ENCODE results near the gene MTNR1B. TPM values are rescaled to one million over a fixed set of nuclear protein-coding genes. Genes with fewer than 3 reads are reported as not detected.

The MTNR1B gene
- total RNA-seq = under 1 TPM; 0.68 to 0.71 TPM
- polyA plus RNA-seq (ENCODE audit: insufficient read depth, low read depth, low replicate concordance) = 0.78 TPM
- long read RNA-seq, donor 1 = 0 reads
- long read RNA-seq, donor 2 = 0 reads

- Histone ChIP-seq H3K36me3 (ENCODE audit: low read depth, missing control alignments) (no peaks in the 10 kb centered on the region), H3K4me3 (no peak within 1 kb of the TSS), H3K27ac (no peak within 1 kb of the TSS), H3K9me3 (no peaks in the 10 kb centered on the region), H3K27me3 (no peaks in the 10 kb centered on the region), H3K4me1 (no peaks in the 10 kb centered on the region)
- 13 to 17% methylated on average over 22 to 37 of the region's 58 CpGs for WGBS, 2 donors
- no peak for DNase-seq
- TF ChIP-seq CTCF (IDR thresholded peaks at IDR 0.05) = no peak
- TF ChIP-seq POLR2A (IDR thresholded peaks at IDR 0.05) = no peak
- intact Hi-C loops (cut with DNase I; ENCODE audit: low total_unique reads) = no loop called here
Observed at GRCh38 chr11:92969634-92970347, at the start of gene MTNR1B. Gene MTNR1B, plus strand, starts transcription at chr11:92969651. Its CDS starts 75 bp downstream, at chr11:92969726.

GRCh38 chr11:92920331-92920730, 49.1 kb upstream of the MTNR1B start:
- 33 to 41% methylated on average over 2 of the region's 2 CpGs for WGBS, 2 donors
- H3K27me3 ChIP-seq = no peaks in the 10 kb centered on the region
- no peaks in the 10 kb centered on the region for H3K4me1 ChIP-seq
- no peak overlapping the region for H3K27ac ChIP-seq
- no peak overlapping the region for H3K4me3 ChIP-seq
- intact Hi-C loops (cut with DNase I; ENCODE audit: low total_unique reads) = no loop called here
- H3K9me3 ChIP-seq = no peaks in the 10 kb centered on the region
- TF ChIP-seq POLR2A (IDR thresholded peaks at IDR 0.05) (no peak), CTCF (IDR thresholded peaks at IDR 0.05) (no peak)
- no peak for DNase-seq
- no peaks in the 10 kb centered on the region for H3K36me3 ChIP-seq (ENCODE audit: low read depth, missing control alignments)

- H3K4me3 ChIP-seq = no peak overlapping the region
- intact Hi-C loops (cut with DNase I; ENCODE audit: low total_unique reads) = no loop called here
- TF ChIP-seq CTCF (IDR thresholded peaks at IDR 0.05) (no peak), POLR2A (IDR thresholded peaks at IDR 0.05) (no peak)
- no peak overlapping the region for H3K27ac ChIP-seq
- no peaks in the 10 kb centered on the region for H3K36me3 ChIP-seq (ENCODE audit: low read depth, missing control alignments)
- no peak for DNase-seq
- no peaks in the 10 kb centered on the region for H3K4me1 ChIP-seq
- WGBS, 2 donors = 52 to 58% methylated on average over 1 of the region's 1 CpG
- H3K9me3 ChIP-seq = no peaks in the 10 kb centered on the region
- no peaks in the 10 kb centered on the region for H3K27me3 ChIP-seq
Observed at GRCh38 chr11:92922731-92923130, 46.7 kb upstream of the MTNR1B start.

GRCh38 chr11:92929246-92929645, 40.2 kb upstream of the MTNR1B start:
- Histone ChIP-seq H3K4me3 (no peak overlapping the region), H3K36me3 (ENCODE audit: low read depth, missing control alignments) (no peaks in the 10 kb centered on the region), H3K9me3 (no peaks in the 10 kb centered on the region), H3K4me1 (no peaks in the 10 kb centered on the region), H3K27me3 (no peaks in the 10 kb centered on the region), H3K27ac (no peak overlapping the region)
- DNase-seq = no peak
- TF ChIP-seq POLR2A (IDR thresholded peaks at IDR 0.05) (no peak), CTCF (IDR thresholded peaks at IDR 0.05) (no peak)
- intact Hi-C loops (cut with DNase I; ENCODE audit: low total_unique reads) = no loop called here
- 84 to 85% methylated on average over 3 of the region's 3 CpGs for WGBS, 2 donors

- H3K4me3 ChIP-seq = no peak overlapping the region
- WGBS, 2 donors = 67 to 71% methylated on average over 11 of the region's 11 CpGs
- TF ChIP-seq POLR2A (IDR thresholded peaks at IDR 0.05) (no peak), CTCF (IDR thresholded peaks at IDR 0.05) (no peak)
- no peaks in the 10 kb centered on the region for H3K4me1 ChIP-seq
- H3K27me3 ChIP-seq = no peaks in the 10 kb centered on the region
- no peaks in the 10 kb centered on the region for H3K9me3 ChIP-seq
- intact Hi-C loops (cut with DNase I; ENCODE audit: low total_unique reads) = no loop called here
- H3K36me3 ChIP-seq (ENCODE audit: low read depth, missing control alignments) = no peaks in the 10 kb centered on the region
- no peak overlapping the region for H3K27ac ChIP-seq
- DNase-seq = no peak
Observed at GRCh38 chr11:92929653-92930052, 39.8 kb upstream of the MTNR1B start.
